ENCODE measurements around the gene HPF1. TPM values are rescaled to one million over a fixed set of nuclear protein-coding genes. Genes with fewer than 3 reads are reported as not detected.
"Not testable (repeated sequence)": the region's sequence is repeated elsewhere in the genome, so short reads cannot be mapped to it uniquely, and the experiment has no call there.

HPF1 gene
- 10 to 100 TPM; 27.9 to 28.7 TPM for total RNA-seq

- CTCF ChIA-PET, result interaction anchor here (1.0 kb wide), 1 partner anchor 145 kb away, joined by 3 read pairs; no protein-coding TSS in a partner anchor
- POLR2A ChIA-PET, result interaction anchor here (0.6 to 0.9 kb wide), 2 partner anchors 136 to 138 kb away, joined by 3 read pairs; partner anchors contain the start of gene CLCN3
Observed at GRCh38 chr4:169757575-169758184, at the start of gene HPF1. TSS of gene HPF1 (minus strand) at chr4:169757944. CDS start at chr4:169757877, 67 bp downstream.

- CTCF ChIA-PET, POLR2A ChIA-PET: not testable (repeated sequence)
Observed at GRCh38 chr4:169806770-169807169, 49.0 kb upstream of the HPF1 start.

- POLR2A ChIA-PET, result no interaction called here
Observed at GRCh38 chr4:169803413-169803812, 45.7 kb upstream of the HPF1 start.

GRCh38 chr4:169802873-169803272 is 45.1 kb upstream of the HPF1 start:
- ChIA-PET POLR2A (no interaction called here), CTCF (no interaction called here)

More at GRCh38 chr4:169803413-169803812, 45.7 kb upstream of the HPF1 start:
- CTCF ChIA-PET, result no interaction called here

GRCh38 chr4:169800541-169800940 is 42.8 kb upstream of the HPF1 start:
- POLR2A ChIA-PET, result no interaction called here
- CTCF ChIA-PET, result no interaction called here

- POLR2A ChIA-PET, result no interaction called here
Observed at GRCh38 chr4:169799260-169799659, 41.5 kb upstream of the HPF1 start.

GRCh38 chr4:169795585-169795984 is 37.8 kb upstream of the HPF1 start:
- POLR2A ChIA-PET, result no interaction called here

More at GRCh38 chr4:169799260-169799659, 41.5 kb upstream of the HPF1 start:
- CTCF ChIA-PET, result interaction anchor here (1.0 kb wide), 1 partner anchor 11 kb away, joined by 4 read pairs; no protein-coding TSS in a partner anchor

GRCh38 chr4:169791527-169792156 is 33.9 kb upstream of the HPF1 start:
- ChIA-PET CTCF (no interaction called here), POLR2A (no interaction called here)

More at GRCh38 chr4:169795585-169795984, 37.8 kb upstream of the HPF1 start:
- CTCF ChIA-PET, result no interaction called here

- CTCF ChIA-PET, result no interaction called here
Observed at GRCh38 chr4:169791062-169791461, 33.3 kb upstream of the HPF1 start.

GRCh38 chr4:169774466-169775445 is 17.0 kb upstream of the HPF1 start:
- POLR2A ChIA-PET, result interaction anchor here (0.6 kb wide), 1 partner anchor 114 kb away, joined by 3 read pairs; no protein-coding TSS in a partner anchor

More at GRCh38 chr4:169791062-169791461, 33.3 kb upstream of the HPF1 start:
- POLR2A ChIA-PET, result no interaction called here

GRCh38 chr4:169773889-169774288 is 16.1 kb upstream of the HPF1 start:
- ChIA-PET CTCF (no interaction called here), POLR2A (no interaction called here)

More at GRCh38 chr4:169774466-169775445, 17.0 kb upstream of the HPF1 start:
- CTCF ChIA-PET, result no interaction called here

- POLR2A ChIA-PET, CTCF ChIA-PET: not testable (repeated sequence)
Observed at GRCh38 chr4:169771556-169772080, 13.9 kb upstream of the HPF1 start.

- CTCF ChIA-PET, result no interaction called here
- POLR2A ChIA-PET, result no interaction called here
Observed at GRCh38 chr4:169770416-169770815, 12.7 kb upstream of the HPF1 start.

- ChIA-PET CTCF (no interaction called here), POLR2A (no interaction called here)
Observed at GRCh38 chr4:169768385-169768784, 10.6 kb upstream of the HPF1 start.

GRCh38 chr4:169766741-169767140 is 9.0 kb upstream of the HPF1 start:
- CTCF ChIA-PET, result no interaction called here
- POLR2A ChIA-PET, result no interaction called here

- POLR2A ChIA-PET, result no interaction called here
- CTCF ChIA-PET, result no interaction called here
Observed at GRCh38 chr4:169765835-169766234, 8.1 kb upstream of the HPF1 start.

- CTCF ChIA-PET, result no interaction called here
- POLR2A ChIA-PET, result no interaction called here
Observed at GRCh38 chr4:169761846-169762245, 4.1 kb upstream of the HPF1 start.

GRCh38 chr4:169758401-169758962 is 738 bp upstream of the HPF1 start:
- ChIA-PET CTCF (no interaction called here), POLR2A (no interaction called here)

GRCh38 chr4:169756971-169757574 is 671 bp downstream of the HPF1 start:
- CTCF ChIA-PET, result interaction anchor here (1.0 kb wide), 1 partner anchor 144 kb away, joined by 3 read pairs; no protein-coding TSS in a partner anchor
- POLR2A ChIA-PET, result interaction anchor here (0.6 to 0.9 kb wide), 2 partner anchors 135 to 137 kb away, joined by 3 read pairs; partner anchors contain the start of gene CLCN3

Data from activated CD8-positive, alpha-beta memory T cell treated with anti-CD3 and anti-CD28 coated beads for 36 hours (primary cell).